PC-3 (cell line): ENCODE measurements around the gene TEDC1. TPM values are rescaled to one million over a fixed set of nuclear protein-coding genes. Genes with fewer than 3 reads are reported as not detected.

Experiments
- ATAC-seq: fragments of 200-7000 bp; cut with Tn5 transposase; 2 replicates; pipeline ENCODE4 v1.9.1; 2020; ENCODE audit warnings: mild to moderate bottlenecking, moderate library complexity
- BruUV-seq: library from RNA; stranded (reverse); fragments of 400-500 nt; replicated peaks from 2 replicates; lab custom pipeline; 2021; lab: Mats Ljungman, UMichigan
- CTCF ChIA-PET: fragments of 300-600 bp; sonication (Branson Sonifier 250); formaldehyde crosslinking; loops from one replicate; lab custom pipeline; 2022; ENCODE audit warnings: antibody characterized with exemption; lab: Charles Lee
- POLR2A ChIA-PET: fragments of 300-600 bp; sonication (Branson Sonifier 250); formaldehyde crosslinking; loops from one replicate; lab custom pipeline; 2022; ENCODE audit warnings: antibody characterized with exemption; ENCODE audit not compliant: unreplicated experiment; lab: Charles Lee
- DNase-seq: peaks from one replicate; pipeline ENCODE4 v3.0.0-alpha.2; 2015
- H2AFZ ChIP-seq: fragments of 300-600 bp; sonication (generic); 2 replicates; pipeline ENCODE4 v1.6.0; 2016; ENCODE audit warnings: antibody characterized with exemption, low read length
- H3F3A ChIP-seq: fragments of 300-600 bp; sonication (generic); one replicate; pipeline ENCODE4 v1.6.0; 2017; ENCODE audit warnings: antibody characterized with exemption, low read length, control low read depth, mild to moderate bottlenecking; ENCODE audit not compliant: unreplicated experiment
- H3K27ac ChIP-seq: fragments of 300-600 bp; sonication (generic); 2 replicates; pipeline ENCODE4 v1.5.1; 2016; ENCODE audit warnings: mild to moderate bottlenecking, low read length
- H3K27me3 ChIP-seq: fragments of 300-600 bp; sonication (generic); 2 replicates; pipeline ENCODE4 v1.6.1; 2016; ENCODE audit warnings: low read length, mixed read lengths
- H3K36me3 ChIP-seq: fragments of 300-600 bp; sonication (generic); 2 replicates; pipeline ENCODE4 v1.6.1; 2016; ENCODE audit warnings: low read depth, mixed run types, low read length, mixed read lengths
- H3K4me1 ChIP-seq: fragments of 300-600 bp; sonication (generic); 2 replicates; pipeline ENCODE4 v1.5.1; 2016; ENCODE audit warnings: low read length; ENCODE audit not compliant: insufficient read depth
- H3K4me2 ChIP-seq: fragments of 300-600 bp; sonication (generic); 2 replicates; pipeline ENCODE4 v1.6.0; 2016; ENCODE audit warnings: low read length
- H3K4me3 ChIP-seq: fragments of 300-600 bp; sonication (generic); 2 replicates; pipeline ENCODE4 v1.5.1; 2016; ENCODE audit warnings: mild to moderate bottlenecking, low read length, mixed read lengths
- H3K79me2 ChIP-seq: fragments of 300-600 bp; sonication (generic); 2 replicates; pipeline ENCODE4 v1.6.1; 2017; ENCODE audit warnings: low read length, mixed read lengths
- H3K9ac ChIP-seq: fragments of 300-600 bp; sonication (generic); 2 replicates; pipeline ENCODE4 v1.6.0; 2016; ENCODE audit warnings: mild to moderate bottlenecking, low read length
- H3K9me2 ChIP-seq: fragments of 300-600 bp; sonication (generic); replicated peaks from 2 replicates; pipeline ENCODE4 v1.6.1; 2016; ENCODE audit warnings: mixed run types, low read length, mixed read lengths
- H3K9me3 ChIP-seq: fragments of 300-600 bp; sonication (generic); 2 replicates; pipeline ENCODE4 v1.6.1; 2016; ENCODE audit warnings: low read length, mixed read lengths
- H4K20me1 ChIP-seq: fragments of 300-600 bp; sonication (generic); 2 replicates; pipeline ENCODE4 v1.6.1; 2016; ENCODE audit warnings: low read length, mixed read lengths
- CTCF ChIP-seq: fragments of 300-600 bp; sonication (generic); conservative IDR thresholded peaks from 2 replicates; pipeline ENCODE4 v1.5.1; 2017; ENCODE audit warnings: antibody characterized with exemption, low read depth, mild to moderate bottlenecking, low read length
- EZH2 ChIP-seq: fragments of 300-600 bp; sonication (generic); IDR thresholded peaks from one replicate; pipeline ENCODE4 v1.6.1; 2017; ENCODE audit warnings: antibody characterized with exemption, mild to moderate bottlenecking, low read length; ENCODE audit not compliant: unreplicated experiment
- EZH2phosphoT487 ChIP-seq: fragments of 300-600 bp; sonication (generic); IDR thresholded peaks from 2 replicates; pipeline ENCODE4 v1.6.1; 2018; ENCODE audit warnings: mild to moderate bottlenecking, antibody characterized with exemption, low read length, borderline replicate concordance
- intact Hi-C: fragments of 100-400 bp; cut with micrococcal nuclease; formaldehyde crosslinking; loops from 2 replicates; pipeline ENCODE4 v1.9.0; 2023
- total RNA-seq: library from RNA; depleted of rRNA; stranded (reverse); fragments of >200 nt; gene quantifications from 2 replicates; pipeline ENCODE4 v1.2.3, GENCODE V29; 2014

The TEDC1 gene
- total RNA-seq, 1 experiment from 2014 or later: 66.7 TPM

- ATAC-seq (peak; percentile 19), DNase-seq (peak; percentile 50)
- BruUV-seq: no TSS peak
- no peaks in the 10 kb centered on the region for H3K9me3 ChIP-seq
- H2AFZ ChIP-seq: peak within 1 kb of the TSS; percentile 80
- ChIA-PET CTCF (no interaction called here), POLR2A (interaction anchor here (0.6 kb wide), 2 partner anchors 15 to 37 kb away, joined by 3 to 4 read pairs; no protein-coding TSS in a partner anchor)
- H3K36me3 ChIP-seq: no peaks in the 10 kb centered on the region
- H3K9ac ChIP-seq: peak within 1 kb of the TSS; percentile 66
- H3K4me3 ChIP-seq: peak within 1 kb of the TSS; percentile 82
- peaks cover 8% of the 10 kb centered on the region for H3K79me2 ChIP-seq
- intact Hi-C loops: loop anchor here (2.0 kb wide), 1 partner anchor 44 kb away; no protein-coding TSS in a partner anchor
- peak within 1 kb of the TSS; percentile 69 for H3K27ac ChIP-seq
- no peaks in the 10 kb centered on the region for H3F3A ChIP-seq
- H3K9me2 ChIP-seq: no peaks in the 10 kb centered on the region
- H3K4me1 ChIP-seq: peaks cover 37% of the 10 kb centered on the region
- no peaks in the 10 kb centered on the region for H4K20me1 ChIP-seq
- H3K4me2 ChIP-seq: peak within 1 kb of the TSS; percentile 99
- no peak for TF ChIP-seq EZH2
- TF ChIP-seq CTCF: no peak
- no peak for TF ChIP-seq EZH2phosphoT487
- H3K27me3 ChIP-seq: no peaks in the 10 kb centered on the region
These were observed 16.4 kb upstream of the TEDC1 start, which contains the start of gene CRIP2 for GRCh38 chr14:105474483-105475268. CRIP2 (plus strand) TSS chr14:105474821; CDS start chr14:105474863, 42 bp downstream.

DNA sequence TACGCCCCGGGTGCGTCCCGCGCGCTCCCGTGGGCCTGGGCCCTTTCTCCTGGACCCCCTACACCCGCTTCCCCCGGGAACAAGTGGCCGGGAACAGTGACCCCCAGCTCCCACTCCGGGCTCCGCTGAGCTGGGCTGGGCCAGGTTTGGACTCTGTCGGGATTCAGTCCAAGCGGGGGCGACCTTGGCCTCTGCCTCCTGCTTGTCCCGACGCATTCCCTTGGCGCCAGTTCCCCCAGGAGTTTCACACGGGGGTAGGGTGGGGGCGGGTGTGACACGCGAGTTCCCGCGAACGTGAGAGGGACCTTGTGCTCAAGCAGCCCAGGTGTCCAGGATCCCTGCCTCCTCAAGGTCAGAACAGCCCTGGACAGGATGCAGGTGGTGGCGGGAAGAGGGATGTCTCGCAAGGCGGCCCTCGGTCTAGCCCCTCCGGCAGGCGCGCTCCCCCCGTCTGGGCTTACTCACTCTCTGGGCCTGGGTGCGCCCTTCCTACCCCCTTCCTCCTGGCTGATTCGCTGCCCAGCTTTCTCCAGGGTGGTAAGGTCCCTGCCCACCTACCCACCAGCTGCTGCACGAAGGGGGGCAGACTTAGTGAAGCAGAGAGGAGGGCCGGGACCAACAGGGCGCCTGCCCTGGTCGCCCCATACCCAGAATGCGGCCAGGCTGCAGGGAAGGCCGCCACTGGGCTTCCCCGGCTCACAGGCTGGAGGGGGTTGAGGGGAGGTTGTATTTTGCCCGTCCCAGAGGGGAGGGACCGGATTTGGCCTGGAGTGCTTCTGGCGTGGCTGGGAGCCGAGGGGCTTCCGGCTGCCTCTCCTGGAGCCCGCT lies 15.6 kb upstream of the TEDC1 start:
- Histone ChIP-seq H3K36me3 (no peaks in the 10 kb centered on the region), H3K4me1 (peaks cover 39% of the 10 kb centered on the region), H3F3A (no peaks in the 10 kb centered on the region), H3K27me3 (no peaks in the 10 kb centered on the region), H3K9me2 (no peaks in the 10 kb centered on the region), H3K4me3 (peak overlapping the region; percentile 82), H4K20me1 (no peaks in the 10 kb centered on the region), H3K79me2 (peaks cover 8% of the 10 kb centered on the region), H3K9ac (peak overlapping the region; percentile 66), H3K9me3 (no peaks in the 10 kb centered on the region), H2AFZ (peak overlapping the region; percentile 80), H3K27ac (peak overlapping the region; percentile 69), H3K4me2 (peak overlapping the region; percentile 85)
- TF ChIP-seq EZH2 (no peak), CTCF (no peak), EZH2phosphoT487 (no peak)
- ChIA-PET POLR2A (interaction anchor here (0.6 kb wide), 1 partner anchor 19 kb away, joined by 3 read pairs; no protein-coding TSS in a partner anchor), CTCF (no interaction called here)
- DNase-seq (peak; percentile 58), ATAC-seq (peak; percentile 23)
- TSS peak; percentile 78 for BruUV-seq
- intact Hi-C loops: loop anchor here (2.0 kb wide), 1 partner anchor 45 kb away; no protein-coding TSS in a partner anchor
